Measurements from ENCODE around the gene MRPS5. TPM values are rescaled to one million over a fixed set of nuclear protein-coding genes. Genes with fewer than 3 reads are reported as not detected.
A peak's percentile ranks its signal among the peaks of the same experiment; 100 is the strongest.

The MRPS5 gene
- total and polyA plus RNA-seq, 8 donors: 28.6 to 78.2 (median 47.2) TPM

DNA sequence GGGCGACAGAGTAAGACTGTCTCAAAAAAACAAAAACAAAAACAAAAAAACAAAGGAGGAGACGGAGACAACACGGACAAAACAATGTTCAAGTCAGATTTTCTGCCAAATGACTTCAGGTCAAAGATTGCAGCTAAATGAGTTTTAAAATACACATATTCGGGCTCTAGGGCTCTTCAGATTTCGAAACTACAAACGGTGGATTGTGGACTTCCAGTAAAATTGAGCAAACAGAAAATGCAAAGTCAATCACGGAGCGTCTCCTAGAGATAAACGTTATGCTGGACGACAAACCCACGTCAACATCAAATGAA lies 558 bp downstream of the MRPS5 start:
- intact Hi-C loops (cut with DNase I; ENCODE audit: low total_unique reads): loop anchor here (10.0 kb wide), 1 partner anchor 94 kb away; no protein-coding TSS in a partner anchor
- no peaks in the 10 kb centered on the region for H3K27me3 ChIP-seq
- DNase-seq: no peak
- TF ChIP-seq, protein P1, sequence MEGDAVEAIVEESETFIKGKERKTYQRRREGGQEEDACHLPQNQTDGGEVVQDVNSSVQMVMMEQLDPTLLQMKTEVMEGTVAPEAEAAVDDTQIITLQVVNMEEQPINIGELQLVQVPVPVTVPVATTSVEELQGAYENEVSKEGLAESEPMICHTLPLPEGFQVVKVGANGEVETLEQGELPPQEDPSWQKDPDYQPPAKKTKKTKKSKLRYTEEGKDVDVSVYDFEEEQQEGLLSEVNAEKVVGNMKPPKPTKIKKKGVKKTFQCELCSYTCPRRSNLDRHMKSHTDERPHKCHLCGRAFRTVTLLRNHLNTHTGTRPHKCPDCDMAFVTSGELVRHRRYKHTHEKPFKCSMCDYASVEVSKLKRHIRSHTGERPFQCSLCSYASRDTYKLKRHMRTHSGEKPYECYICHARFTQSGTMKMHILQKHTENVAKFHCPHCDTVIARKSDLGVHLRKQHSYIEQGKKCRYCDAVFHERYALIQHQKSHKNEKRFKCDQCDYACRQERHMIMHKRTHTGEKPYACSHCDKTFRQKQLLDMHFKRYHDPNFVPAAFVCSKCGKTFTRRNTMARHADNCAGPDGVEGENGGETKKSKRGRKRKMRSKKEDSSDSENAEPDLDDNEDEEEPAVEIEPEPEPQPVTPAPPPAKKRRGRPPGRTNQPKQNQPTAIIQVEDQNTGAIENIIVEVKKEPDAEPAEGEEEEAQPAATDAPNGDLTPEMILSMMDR (IDR thresholded peaks at IDR 0.05): no peak
- TF ChIP-seq POLR2AphosphoS5 (IDR thresholded peaks at IDR 0.05): no peak
- TF ChIP-seq EP300 (IDR thresholded peaks at IDR 0.05): no peak
- no peak for TF ChIP-seq POLR2A (IDR thresholded peaks at IDR 0.05)
- H3K36me3 ChIP-seq: peaks cover 0 to 15% (median 12%) of the 10 kb centered on the region in 4 donors
- H3K27ac ChIP-seq: peak overlapping the region; percentile 92 to 95 (median 94)
- 0 to 2% (median 1%) methylated on average over 11 of the region's 11 CpGs for WGBS, 5 donors
- peaks cover 18 to 43% (median 37%) of the 10 kb centered on the region in 4 donors for H3K4me1 ChIP-seq
- peak overlapping the region; percentile 74 to 98 (median 89) for H3K4me3 ChIP-seq
- no peaks in the 10 kb centered on the region for H3K9me3 ChIP-seq

DNA sequence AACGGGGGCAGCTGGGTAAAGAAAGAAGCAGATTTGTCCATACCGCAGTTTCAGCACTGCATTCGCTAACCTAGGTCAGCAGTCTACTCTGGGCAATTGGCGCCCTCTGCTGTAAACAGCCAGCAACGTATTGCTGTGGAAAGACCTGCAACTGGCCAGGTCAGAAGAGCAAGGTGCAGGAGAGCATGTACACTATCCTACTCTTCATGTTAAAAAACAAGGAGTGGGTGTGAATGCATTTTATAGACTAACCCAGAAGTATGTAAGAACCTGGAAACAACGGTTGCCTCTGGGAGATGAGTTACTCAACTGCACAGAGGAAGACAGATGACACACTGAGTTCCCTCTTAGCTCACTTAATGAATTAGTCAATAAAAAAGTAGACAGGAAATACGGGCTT lies 6.2 kb downstream of the MRPS5 start:
- H3K36me3 ChIP-seq: peaks cover 27 to 68% (median 58%) of the 10 kb centered on the region in 4 donors
- TF ChIP-seq POLR2AphosphoS5 (IDR thresholded peaks at IDR 0.05): peak in 1 of 3 donors; percentile 34
- no peak for TF ChIP-seq EP300 (IDR thresholded peaks at IDR 0.05)
- TF ChIP-seq, protein P1 (IDR thresholded peaks at IDR 0.05): peak in 5 of 7 experiments; percentile 52 to 72 (median 70)
- no peak for TF ChIP-seq POLR2A (IDR thresholded peaks at IDR 0.05)
- H3K27me3 ChIP-seq: no peaks in the 10 kb centered on the region
- peaks cover 14 to 42% (median 37%) of the 10 kb centered on the region in 4 donors for H3K4me1 ChIP-seq
- no peaks in the 10 kb centered on the region for H3K9me3 ChIP-seq
- H3K27ac ChIP-seq: no peak overlapping the region
- peak; percentile 81 to 91 for DNase-seq
- intact Hi-C loops (cut with DNase I; ENCODE audit: low total_unique reads): no loop called here
- no peak overlapping the region for H3K4me3 ChIP-seq
- WGBS, 5 donors: 7 to 16% (median 8%) methylated on average over 7 of the region's 7 CpGs

DNA sequence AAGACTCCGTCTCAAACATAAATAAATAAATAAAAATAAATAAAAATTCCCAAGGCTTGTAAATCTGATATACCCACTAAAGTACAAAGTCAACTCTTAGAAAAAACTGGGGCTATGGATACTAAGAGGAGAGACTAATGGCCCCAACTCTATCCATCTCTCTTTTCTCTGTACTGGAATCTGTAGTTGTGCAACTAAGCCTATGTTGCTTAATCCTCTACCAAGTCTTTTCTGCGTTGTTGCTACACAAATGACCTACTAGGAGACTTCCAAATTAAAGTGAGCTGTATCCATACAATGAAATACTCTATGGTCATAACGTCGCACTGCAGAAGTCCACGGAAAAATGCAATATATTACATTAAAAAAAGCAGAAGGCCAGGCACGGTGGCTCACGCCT lies 8.1 kb downstream of the MRPS5 start:
- H3K4me3 ChIP-seq: no peak overlapping the region
- no peak for TF ChIP-seq POLR2AphosphoS5 (IDR thresholded peaks at IDR 0.05)
- TF ChIP-seq, protein P1 (IDR thresholded peaks at IDR 0.05): no peak
- WGBS, 5 donors: 87 to 97% (median 96%) methylated on average over 7 of the region's 7 CpGs
- H3K9me3 ChIP-seq: no peaks in the 10 kb centered on the region
- H3K27ac ChIP-seq: no peak overlapping the region
- DNase-seq: no peak
- H3K36me3 ChIP-seq: peaks cover 45 to 87% (median 77%) of the 10 kb centered on the region in 4 donors
- H3K4me1 ChIP-seq: peaks cover 0 to 22% (median 20%) of the 10 kb centered on the region in 4 donors
- intact Hi-C loops (cut with DNase I; ENCODE audit: low total_unique reads): no loop called here
- no peaks in the 10 kb centered on the region for H3K27me3 ChIP-seq

DNA sequence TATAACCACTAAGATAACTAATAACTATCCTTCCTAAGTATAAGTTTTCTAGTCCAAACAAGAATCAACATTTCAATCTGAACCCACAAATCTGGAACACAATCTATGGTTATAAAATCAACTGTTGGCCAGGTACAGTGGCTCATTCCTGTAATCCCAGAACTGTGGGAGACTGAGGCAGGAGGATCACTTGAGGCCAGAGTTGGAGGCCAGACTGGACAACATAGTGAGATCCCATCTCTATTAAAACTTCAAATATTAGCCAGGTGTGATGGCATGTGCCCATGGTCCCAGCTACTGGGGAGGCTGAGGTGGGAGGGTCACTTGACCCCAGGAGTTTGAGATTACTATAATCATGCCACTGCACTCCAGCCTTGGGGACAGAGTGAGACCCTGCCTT lies 11.2 kb downstream of the MRPS5 start:
- H3K36me3 ChIP-seq: peaks cover 75 to 100% (median 96%) of the 10 kb centered on the region in 4 donors
- H3K4me1 ChIP-seq: peaks cover 0 to 7% (median 5%) of the 10 kb centered on the region in 4 donors
- DNase-seq: no peak
- no peak overlapping the region for H3K27ac ChIP-seq
- no peak for TF ChIP-seq POLR2AphosphoS5 (IDR thresholded peaks at IDR 0.05)
- TF ChIP-seq EP300 (IDR thresholded peaks at IDR 0.05): no peak
- intact Hi-C loops (cut with DNase I; ENCODE audit: low total_unique reads): no loop called here
- H3K4me3 ChIP-seq: no peak overlapping the region
- no peaks in the 10 kb centered on the region for H3K27me3 ChIP-seq
- no peaks in the 10 kb centered on the region for H3K9me3 ChIP-seq

DNA sequence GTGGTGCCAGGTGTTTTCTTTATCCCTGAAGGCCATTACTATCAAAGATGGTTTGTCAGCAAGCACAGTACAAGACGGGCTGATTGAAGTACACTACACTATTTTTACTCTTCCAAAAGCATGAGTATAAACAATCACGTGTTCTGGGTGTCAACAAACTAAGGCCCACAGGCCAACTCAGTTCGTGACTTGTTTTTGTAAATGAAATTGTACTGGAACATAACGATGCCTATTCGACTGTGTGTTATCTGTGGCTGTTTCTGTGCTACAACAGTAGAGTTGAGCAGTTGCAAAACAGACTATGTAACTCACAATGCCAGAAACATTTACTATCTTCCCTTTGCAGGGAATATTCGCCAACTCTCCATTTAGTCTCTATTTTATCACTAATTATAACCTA lies 12.3 kb downstream of the MRPS5 start:
- peaks cover 78 to 100% (median 99%) of the 10 kb centered on the region in 4 donors for H3K36me3 ChIP-seq
- no peak overlapping the region for H3K4me3 ChIP-seq
- no peaks in the 10 kb centered on the region for H3K4me1 ChIP-seq
- H3K27ac ChIP-seq: no peak overlapping the region
- no peaks in the 10 kb centered on the region for H3K9me3 ChIP-seq
- no peak for TF ChIP-seq POLR2AphosphoS5 (IDR thresholded peaks at IDR 0.05)
- no peak for TF ChIP-seq EP300 (IDR thresholded peaks at IDR 0.05)
- TF ChIP-seq POLR2A (IDR thresholded peaks at IDR 0.05): no peak
- TF ChIP-seq, protein P1 (IDR thresholded peaks at IDR 0.05): no peak
- DNase-seq: no peak
- 78 to 88% (median 82%) methylated on average over 6 of the region's 6 CpGs for WGBS, 5 donors
- no peaks in the 10 kb centered on the region for H3K27me3 ChIP-seq
- intact Hi-C loops (cut with DNase I; ENCODE audit: low total_unique reads): no loop called here
